GM12891 (cell line): ENCODE results near the gene CEBPG.

Experiments
- POLR2A ChIP-seq: IDR thresholded peaks from 2 replicates; pipeline ENCODE4 v1.6.1; 2011; ENCODE audit warnings: low read depth, low read length, control low read depth
- POLR2AphosphoS5 ChIP-seq: IDR thresholded peaks from 2 replicates; pipeline ENCODE4 v1.6.1; 2011; ENCODE audit warnings: low read depth, low read length, control low read depth
- TAF1 ChIP-seq: IDR thresholded peaks from 2 replicates; pipeline ENCODE4 v1.6.1; 2011; ENCODE audit warnings: low read depth, low read length, control low read depth

DNA sequence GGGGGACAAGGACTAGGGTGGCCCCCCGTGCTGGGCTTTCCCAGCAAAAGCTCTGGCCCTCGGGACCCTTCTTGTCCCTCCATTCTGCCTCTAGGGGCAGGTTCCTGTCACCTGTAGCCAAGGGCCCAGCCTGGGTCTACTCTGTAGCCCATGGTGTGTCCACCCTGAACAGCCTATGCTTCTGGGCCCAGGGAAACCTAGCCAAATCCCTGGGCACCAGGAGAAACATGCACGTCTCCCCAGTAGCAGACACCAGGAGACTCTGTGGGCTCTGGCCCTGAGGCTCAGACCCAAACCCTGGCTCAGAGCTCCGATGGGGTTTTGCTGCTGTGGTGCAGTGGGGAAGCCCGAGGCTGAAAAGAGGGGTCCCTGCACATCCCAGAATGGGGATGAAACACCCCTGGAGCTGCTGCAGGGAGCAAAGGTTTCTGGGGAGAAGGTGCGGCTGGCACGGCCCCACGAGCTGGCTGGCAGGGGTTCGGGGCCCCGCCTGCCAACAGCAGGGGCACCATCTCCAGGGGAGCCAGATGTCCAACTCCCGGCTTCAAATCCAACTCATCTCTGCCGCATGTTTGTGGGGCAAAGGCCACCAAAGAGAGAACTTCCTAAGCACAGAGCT lies 18.2 kb downstream of the CEBPG start:
- TF ChIP-seq POLR2AphosphoS5 (no peak), POLR2A (no peak), TAF1 (no peak)
